HG03175 (cell line): ENCODE measurements around the gene POLR2J3.
"Not testable (repeated sequence)": the region's sequence is repeated elsewhere in the genome, so short reads cannot be mapped to it uniquely, and the experiment has no call there.

Experiments used
- ATAC-seq: cut with Tn5 transposase; IDR thresholded peaks from one replicate; pipeline ENCODE4 v1.9.1; 2021; ENCODE audit warnings: mild to moderate bottlenecking, moderate library complexity; ENCODE audit not compliant: unreplicated experiment

The POLR2J3 gene

GRCh38 chr7:102572261-102573239, at the start of gene POLR2J3:
TSS of gene POLR2J3 (minus strand) at chr7:102572583. CDS start at chr7:102572521, 62 bp downstream.
- ATAC-seq, result peak; percentile 96

GRCh38 chr7:102618122-102618521, 45.7 kb upstream of the POLR2J3 start:
- ATAC-seq, result not testable (repeated sequence)

- ATAC-seq, result peak; percentile 79
These were observed 44.2 kb upstream of the POLR2J3 start, which contains the start of gene RASA4 for GRCh38 chr7:102616507-102617125. TSS of gene RASA4 (minus strand) at chr7:102616756. CDS start at chr7:102616689, 67 bp downstream.

GRCh38 chr7:102615930-102616329, 43.5 kb upstream of the POLR2J3 start:
- ATAC-seq, result not testable (repeated sequence)

- not testable (repeated sequence) for ATAC-seq
These were observed 42.5 kb upstream of the POLR2J3 start for GRCh38 chr7:102614873-102615272.

- ATAC-seq, result peak; percentile 15
These were observed 41.9 kb upstream of the POLR2J3 start for GRCh38 chr7:102614346-102614697.

GRCh38 chr7:102613575-102614345, 41.4 kb upstream of the POLR2J3 start:
- peak; percentile 64 for ATAC-seq

- not testable (repeated sequence) for ATAC-seq
These were observed 39.4 kb upstream of the POLR2J3 start for GRCh38 chr7:102611675-102612325.

- peak; percentile 44 for ATAC-seq
These were observed 38.8 kb upstream of the POLR2J3 start for GRCh38 chr7:102611013-102611674.

- ATAC-seq, result not testable (repeated sequence)
These were observed 38.1 kb upstream of the POLR2J3 start for GRCh38 chr7:102610441-102610840.

GRCh38 chr7:102609734-102610133, 37.4 kb upstream of the POLR2J3 start:
- ATAC-seq, result not testable (repeated sequence)

GRCh38 chr7:102606848-102607247, 34.5 kb upstream of the POLR2J3 start:
- ATAC-seq, result not testable (repeated sequence)

- ATAC-seq, result not testable (repeated sequence)
These were observed 32.2 kb upstream of the POLR2J3 start for GRCh38 chr7:102604431-102605145.

GRCh38 chr7:102602317-102602716, 29.9 kb upstream of the POLR2J3 start:
- not testable (repeated sequence) for ATAC-seq

- ATAC-seq, result not testable (repeated sequence)
These were observed 27.3 kb upstream of the POLR2J3 start for GRCh38 chr7:102599699-102600098.

- not testable (repeated sequence) for ATAC-seq
These were observed 23.7 kb upstream of the POLR2J3 start for GRCh38 chr7:102596036-102596435.

GRCh38 chr7:102593637-102594334, 21.4 kb upstream of the POLR2J3 start:
- peak; percentile 64 for ATAC-seq

- peak; percentile 56 for ATAC-seq
These were observed 20.2 kb upstream of the POLR2J3 start for GRCh38 chr7:102592477-102593019.
